A549 (cell line): ENCODE results near the gene FBXW12. TPM values are rescaled to one million over a fixed set of nuclear protein-coding genes. Genes with fewer than 3 reads are reported as not detected.

Experiments
- ATAC-seq, 2 experiments: fragments of 200-7000 bp in 1 of 2; fragments of >200 bp in 1 of 2; cut with Nextera tagmentation in 1 of 2; cut with Tn5 transposase in 1 of 2; 3 replicates each; pipeline versions ENCODE4 v1.8.0 to v1.9.1; 2018 to 2020; ENCODE audit warnings: mild to moderate bottlenecking in 1 of 2, moderate library complexity in 1 of 2
- CTCF ChIA-PET: fragments of 300-600 bp; sonication (Branson Sonifier 250); formaldehyde crosslinking; extraction: SDS; loops from one replicate; lab custom pipeline; 2021; ENCODE audit warnings: antibody characterized with exemption, inconsistent platforms; lab: Yijun Ruan, JAX
- POLR2A ChIA-PET: fragments of 350-600 bp; formaldehyde crosslinking; extraction: SDS; loops from one replicate; lab custom pipeline; 2021; ENCODE audit warnings: antibody characterized with exemption, inconsistent platforms; lab: Yijun Ruan, JAX
- DNase-seq, 2 experiments: peaks; one replicate each; pipeline versions ENCODE4 v3.0.0 to v3.0.0-alpha.2; 2011 to 2016; ENCODE audit warnings: low read depth in 1 of 2, low spot score in 1 of 2
- FAIRE-seq: peaks from 2 replicates; lab custom pipeline; 2011; peaks lifted over from hg19 to GRCh38; lab: Jason Lieb, UNC
- H3K27ac ChIP-seq, 2 experiments: fragments of >200 bp; sonication (Bioruptor Twin); formaldehyde crosslinking; 3 replicates each; pipeline ENCODE4 v1.5.1; 2016 to 2017
- H3K4me1 ChIP-seq: fragments of >200 bp; sonication (Bioruptor Twin); formaldehyde crosslinking; 3 replicates; pipeline ENCODE4 v1.6.1; 2016
- H3K4me2 ChIP-seq: fragments of >200 bp; sonication (Bioruptor Twin); formaldehyde crosslinking; 3 replicates; pipeline ENCODE4 v1.6.1; 2016
- H3K4me3 ChIP-seq: fragments of >200 bp; sonication (Bioruptor Twin); formaldehyde crosslinking; 3 replicates; pipeline ENCODE4 v1.5.1; 2016
- H3K9me3 ChIP-seq: fragments of >200 bp; sonication (Bioruptor Twin); formaldehyde crosslinking; 3 replicates; pipeline ENCODE4 v1.6.1; 2016
- ATOH8 ChIP-seq: fragments of 250-450 bp; sonication (Bioruptor Pico); IDR thresholded peaks from 2 replicates; pipeline ENCODE4 v1.5.0; 2020; ENCODE audit warnings: low read depth, mild to moderate bottlenecking, moderate library complexity
- CBX8 ChIP-seq: fragments of 200-600 bp; sonication (generic); IDR thresholded peaks from 2 replicates; pipeline ENCODE4 v1.6.1; 2016
- CEBPB ChIP-seq, 2 experiments: fragments of >200 bp in 1 of 2; sonication (Bioruptor Twin) in 1 of 2; formaldehyde crosslinking in 1 of 2; IDR thresholded peaks; 2 replicates each; pipeline ENCODE4 v1.6.1; 2012 to 2016
- CHD2 ChIP-seq: fragments of 150-350 bp; IDR thresholded peaks from 2 replicates; pipeline ENCODE4 v1.6.1; 2014; ENCODE audit warnings: low read length; ENCODE audit not compliant: partially characterized antibody
- CHD4 ChIP-seq: fragments of 200-600 bp; sonication (generic); IDR thresholded peaks from 2 replicates; pipeline ENCODE4 v1.6.1; 2016; ENCODE audit warnings: antibody characterized with exemption, mild to moderate bottlenecking, borderline replicate concordance
- ESRRA ChIP-seq: fragments of 150-350 bp; IDR thresholded peaks from 2 replicates; pipeline ENCODE4 v1.6.1; 2014; ENCODE audit warnings: mild to moderate bottlenecking, low read length, borderline replicate concordance
- FOSL2 ChIP-seq, 2 experiments: fragments of 450-650 bp in 1 of 2; fragments of >200 bp in 1 of 2; sonication (Bioruptor Twin) in 1 of 2; formaldehyde crosslinking; IDR thresholded peaks; 2 replicates each; pipeline versions ENCODE4 v1.5.0 to v1.6.1; 2016 to 2020; ENCODE audit warnings: mild to moderate bottlenecking in 1 of 2, moderate library complexity in 1 of 2
- FOXS1 ChIP-seq: fragments of 250-450 bp; sonication (Bioruptor Pico); IDR thresholded peaks from 2 replicates; pipeline ENCODE4 v1.5.0; 2020; ENCODE audit warnings: mild to moderate bottlenecking, moderate library complexity
- GATA3 ChIP-seq: IDR thresholded peaks from 2 replicates; pipeline ENCODE4 v1.6.1; 2012; ENCODE audit warnings: borderline replicate concordance
- HDAC2 ChIP-seq: fragments of 200-600 bp; sonication (generic); IDR thresholded peaks from 2 replicates; pipeline ENCODE4 v1.6.1; 2016
- HOXB5 ChIP-seq: fragments of 250-450 bp; sonication (Bioruptor Pico); IDR thresholded peaks from 2 replicates; pipeline ENCODE4 v1.5.0; 2020; ENCODE audit warnings: mild to moderate bottlenecking, moderate library complexity
- KDM1A ChIP-seq: fragments of 200-600 bp; sonication (generic); IDR thresholded peaks from 2 replicates; pipeline ENCODE4 v1.6.1; 2016; ENCODE audit warnings: low read depth, mild to moderate bottlenecking
- MAZ ChIP-seq: fragments of 150-350 bp; IDR thresholded peaks from 2 replicates; pipeline ENCODE4 v1.6.1; 2014; ENCODE audit warnings: antibody characterized with exemption, low read depth, low read length, borderline replicate concordance
- MYC ChIP-seq: IDR thresholded peaks from 2 replicates; pipeline ENCODE4 v1.6.1; 2012; ENCODE audit warnings: mild to moderate bottlenecking, inconsistent platforms, low read length, improper control_type of control experiment, borderline replicate concordance
- NPAS2 ChIP-seq: fragments of 250-450 bp; sonication (Bioruptor Pico); IDR thresholded peaks from 2 replicates; pipeline ENCODE4 v1.8.0; 2022; ENCODE audit warnings: mild to moderate bottlenecking, moderate library complexity, borderline replicate concordance
- PHF8 ChIP-seq: fragments of 200-600 bp; sonication (generic); IDR thresholded peaks from 2 replicates; pipeline ENCODE4 v1.6.1; 2016; ENCODE audit warnings: low read depth, mild to moderate bottlenecking, antibody characterized with exemption, moderate library complexity, borderline replicate concordance
- POLR2AphosphoS2 ChIP-seq: conservative IDR thresholded peaks from 2 replicates; pipeline ENCODE4 v1.6.1; 2012; ENCODE audit warnings: low read length, improper control_type of control experiment, inconsistent platforms
- RCOR1 ChIP-seq: fragments of 150-350 bp; IDR thresholded peaks from 2 replicates; pipeline ENCODE4 v1.6.1; 2014; ENCODE audit warnings: antibody characterized with exemption, low read length, low read depth
- TFCP2L1 ChIP-seq: fragments of 250-450 bp; sonication (Bioruptor Pico); IDR thresholded peaks from 2 replicates; pipeline ENCODE4 v1.5.0; 2021; ENCODE audit warnings: mild to moderate bottlenecking
- TP53 ChIP-seq: fragments of 250-450 bp; sonication (Bioruptor Pico); IDR thresholded peaks from 2 replicates; pipeline ENCODE4 v1.5.0; 2021; ENCODE audit warnings: mild to moderate bottlenecking, moderate library complexity
- ZC3H11A ChIP-seq: fragments of 450-650 bp; IDR thresholded peaks from 2 replicates; pipeline ENCODE4 v1.6.1; 2014; ENCODE audit warnings: antibody characterized with exemption, mild to moderate bottlenecking
- WGBS: methylation state at CpG from one replicate; pipeline ENCODE4 v1.1.6; 2017; ENCODE audit errors: missing lambda C conversion rate; 5-methylcytosine and 5-hydroxymethylcytosine counted together
- polyA plus RNA-seq, 4 experiments: library from polyadenylated mRNA; depleted of rRNA in 3 of 4; stranded (reverse); fragments of >200 nt; fragmentation: RNase III in 1 of 4; extraction: RNeasy Plus Mini Kit Qiagen cat#74134 plus additional on column Dnase treatment in 1 of 4; gene quantifications; 2 replicates in 3 of 4; 3 replicates in 1 of 4; pipeline ENCODE4 v1.2.3, GENCODE V29; 2011 to 2017
- TF ChIP-seq, protein P1 (sequence below): fragments of >200 bp; sonication (Bioruptor Twin); formaldehyde crosslinking; IDR thresholded peaks from 2 replicates; pipeline ENCODE4 v1.6.1; 2016
- TF ChIP-seq, protein P2 (sequence below): fragments of 150-350 bp; IDR thresholded peaks from 2 replicates; pipeline ENCODE4 v1.6.1; 2014; ENCODE audit warnings: low read depth, mild to moderate bottlenecking, low read length
- TF ChIP-seq, protein P3 (sequence below): fragments of >200 bp; sonication (Bioruptor Twin); formaldehyde crosslinking; IDR thresholded peaks from 3 replicates; pipeline ENCODE4 v1.6.1; 2016
- TF ChIP-seq, protein P4 (sequence below): fragments of 450-650 bp; IDR thresholded peaks from 2 replicates; pipeline ENCODE4 v1.6.1; 2014; ENCODE audit warnings: antibody characterized with exemption
- TF ChIP-seq, protein P5 (sequence below): fragments of >200 bp; sonication (Bioruptor Twin); formaldehyde crosslinking; IDR thresholded peaks from 3 replicates; pipeline ENCODE4 v1.5.1; 2016
- TF ChIP-seq, protein P6 (sequence below): IDR thresholded peaks from 2 replicates; pipeline ENCODE4 v1.6.1; 2012

The FBXW12 gene
- polyA plus RNA-seq, 2 of the 4 experiments (the other 2 are of a cell fraction): not detected

DNA sequence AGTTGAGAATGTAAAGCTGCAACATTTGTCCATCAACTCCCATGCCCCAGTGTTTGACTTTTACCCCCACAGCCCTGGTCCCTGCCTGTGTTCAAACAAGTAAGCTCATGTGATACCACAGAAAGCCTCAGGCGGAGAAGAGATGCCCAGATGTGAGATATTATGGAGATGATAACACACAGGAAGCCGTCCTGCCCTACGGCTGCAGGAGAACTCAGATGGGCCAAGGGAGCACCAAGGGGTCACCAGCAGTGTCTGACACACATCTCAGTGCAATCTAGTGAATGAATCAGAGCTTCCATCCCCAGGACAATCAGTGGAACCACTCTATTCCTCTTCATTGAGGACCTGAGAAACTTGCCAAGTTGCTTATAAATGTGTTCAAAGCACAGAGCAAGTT is 24.5 kb upstream of the FBXW12 start:
- FAIRE-seq: no peak
- WGBS: 88% methylated on average over 3 of the region's 3 CpGs

GRCh38 chr3:48352546-48352945 is 19.5 kb upstream of the FBXW12 start:
- CTCF ChIA-PET: interaction anchor here (0.7 to 2.2 kb wide), 2 partner anchors 83 to 156 kb away, joined by 3 to 7 read pairs; no protein-coding TSS in a partner anchor
- POLR2A ChIA-PET: no interaction called here
- no peak for DNase-seq
- FAIRE-seq: no peak
- Histone ChIP-seq H3K4me2 (no peak overlapping the region), H3K4me1 (no peaks in the 10 kb centered on the region), H3K4me3 (no peak overlapping the region), H3K9me3 (no peaks in the 10 kb centered on the region), H3K27ac (no peak overlapping the region)
- TF ChIP-seq POLR2AphosphoS2 (no peak), FOSL2 (IDR thresholded peaks at IDR 0.05) (no peak), FOSL2 (CRISPR knock-in tag; IDR thresholded peaks at IDR 0.05) (no peak), HDAC2 (no peak), MYC (no peak), CBX8 (no peak), KDM1A (no peak), FOXS1 (no peak), CHD4 (no peak), ESRRA (no peak), TFCP2L1 (CRISPR knock-in tag) (no peak), HOXB5 (no peak), NPAS2 (CRISPR knock-in tag) (no peak), MAZ (no peak), ATOH8 (CRISPR knock-in tag) (no peak), CHD2 (no peak)
- TF ChIP-seq, protein P1, sequence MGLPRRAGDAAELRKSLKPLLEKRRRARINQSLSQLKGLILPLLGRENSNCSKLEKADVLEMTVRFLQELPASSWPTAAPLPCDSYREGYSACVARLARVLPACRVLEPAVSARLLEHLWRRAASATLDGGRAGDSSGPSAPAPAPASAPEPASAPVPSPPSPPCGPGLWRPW: no peak
- ATAC-seq: no peak
- WGBS: 54% methylated on average over 6 of the region's 6 CpGs

More for the DNA sequence above, 24.5 kb upstream of the FBXW12 start:
- no peaks in the 10 kb centered on the region for H3K4me1 ChIP-seq
- no peak overlapping the region for H3K4me2 ChIP-seq
- H3K9me3 ChIP-seq: no peaks in the 10 kb centered on the region
- H3K27ac ChIP-seq: no peak overlapping the region
- DNase-seq: no peak
- ATAC-seq: no peak
- TF ChIP-seq, protein P2, sequence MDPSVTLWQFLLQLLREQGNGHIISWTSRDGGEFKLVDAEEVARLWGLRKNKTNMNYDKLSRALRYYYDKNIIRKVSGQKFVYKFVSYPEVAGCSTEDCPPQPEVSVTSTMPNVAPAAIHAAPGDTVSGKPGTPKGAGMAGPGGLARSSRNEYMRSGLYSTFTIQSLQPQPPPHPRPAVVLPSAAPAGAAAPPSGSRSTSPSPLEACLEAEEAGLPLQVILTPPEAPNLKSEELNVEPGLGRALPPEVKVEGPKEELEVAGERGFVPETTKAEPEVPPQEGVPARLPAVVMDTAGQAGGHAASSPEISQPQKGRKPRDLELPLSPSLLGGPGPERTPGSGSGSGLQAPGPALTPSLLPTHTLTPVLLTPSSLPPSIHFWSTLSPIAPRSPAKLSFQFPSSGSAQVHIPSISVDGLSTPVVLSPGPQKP: no peak
- TF ChIP-seq, protein P3, sequence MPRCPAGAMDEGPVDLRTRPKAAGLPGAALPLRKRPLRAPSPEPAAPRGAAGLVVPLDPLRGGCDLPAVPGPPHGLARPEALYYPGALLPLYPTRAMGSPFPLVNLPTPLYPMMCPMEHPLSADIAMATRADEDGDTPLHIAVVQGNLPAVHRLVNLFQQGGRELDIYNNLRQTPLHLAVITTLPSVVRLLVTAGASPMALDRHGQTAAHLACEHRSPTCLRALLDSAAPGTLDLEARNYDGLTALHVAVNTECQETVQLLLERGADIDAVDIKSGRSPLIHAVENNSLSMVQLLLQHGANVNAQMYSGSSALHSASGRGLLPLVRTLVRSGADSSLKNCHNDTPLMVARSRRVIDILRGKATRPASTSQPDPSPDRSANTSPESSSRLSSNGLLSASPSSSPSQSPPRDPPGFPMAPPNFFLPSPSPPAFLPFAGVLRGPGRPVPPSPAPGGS: no peak
- TF ChIP-seq, protein P4, sequence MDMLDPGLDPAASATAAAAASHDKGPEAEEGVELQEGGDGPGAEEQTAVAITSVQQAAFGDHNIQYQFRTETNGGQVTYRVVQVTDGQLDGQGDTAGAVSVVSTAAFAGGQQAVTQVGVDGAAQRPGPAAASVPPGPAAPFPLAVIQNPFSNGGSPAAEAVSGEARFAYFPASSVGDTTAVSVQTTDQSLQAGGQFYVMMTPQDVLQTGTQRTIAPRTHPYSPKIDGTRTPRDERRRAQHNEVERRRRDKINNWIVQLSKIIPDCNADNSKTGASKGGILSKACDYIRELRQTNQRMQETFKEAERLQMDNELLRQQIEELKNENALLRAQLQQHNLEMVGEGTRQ: no peak
- no peak for TF ChIP-seq TP53 (CRISPR knock-in tag)
- TF ChIP-seq RCOR1: no peak
- no peak for TF ChIP-seq ATOH8 (CRISPR knock-in tag)
- TF ChIP-seq, protein P5, sequence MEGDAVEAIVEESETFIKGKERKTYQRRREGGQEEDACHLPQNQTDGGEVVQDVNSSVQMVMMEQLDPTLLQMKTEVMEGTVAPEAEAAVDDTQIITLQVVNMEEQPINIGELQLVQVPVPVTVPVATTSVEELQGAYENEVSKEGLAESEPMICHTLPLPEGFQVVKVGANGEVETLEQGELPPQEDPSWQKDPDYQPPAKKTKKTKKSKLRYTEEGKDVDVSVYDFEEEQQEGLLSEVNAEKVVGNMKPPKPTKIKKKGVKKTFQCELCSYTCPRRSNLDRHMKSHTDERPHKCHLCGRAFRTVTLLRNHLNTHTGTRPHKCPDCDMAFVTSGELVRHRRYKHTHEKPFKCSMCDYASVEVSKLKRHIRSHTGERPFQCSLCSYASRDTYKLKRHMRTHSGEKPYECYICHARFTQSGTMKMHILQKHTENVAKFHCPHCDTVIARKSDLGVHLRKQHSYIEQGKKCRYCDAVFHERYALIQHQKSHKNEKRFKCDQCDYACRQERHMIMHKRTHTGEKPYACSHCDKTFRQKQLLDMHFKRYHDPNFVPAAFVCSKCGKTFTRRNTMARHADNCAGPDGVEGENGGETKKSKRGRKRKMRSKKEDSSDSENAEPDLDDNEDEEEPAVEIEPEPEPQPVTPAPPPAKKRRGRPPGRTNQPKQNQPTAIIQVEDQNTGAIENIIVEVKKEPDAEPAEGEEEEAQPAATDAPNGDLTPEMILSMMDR: no peak
- TF ChIP-seq, protein P6, sequence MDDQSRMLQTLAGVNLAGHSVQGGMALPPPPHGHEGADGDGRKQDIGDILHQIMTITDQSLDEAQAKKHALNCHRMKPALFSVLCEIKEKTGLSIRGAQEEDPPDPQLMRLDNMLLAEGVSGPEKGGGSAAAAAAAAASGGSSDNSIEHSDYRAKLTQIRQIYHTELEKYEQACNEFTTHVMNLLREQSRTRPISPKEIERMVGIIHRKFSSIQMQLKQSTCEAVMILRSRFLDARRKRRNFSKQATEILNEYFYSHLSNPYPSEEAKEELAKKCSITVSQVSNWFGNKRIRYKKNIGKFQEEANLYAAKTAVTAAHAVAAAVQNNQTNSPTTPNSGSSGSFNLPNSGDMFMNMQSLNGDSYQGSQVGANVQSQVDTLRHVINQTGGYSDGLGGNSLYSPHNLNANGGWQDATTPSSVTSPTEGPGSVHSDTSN: no peak
- TF ChIP-seq CEBPB (IDR thresholded peaks at IDR 0.05): no peak
- TF ChIP-seq PHF8: no peak
- TF ChIP-seq ZC3H11A: no peak
- no peak for TF ChIP-seq GATA3
- ChIA-PET POLR2A (no interaction called here), CTCF (interaction anchor here (1.6 kb wide), 1 partner anchor 53 kb away, joined by 4 read pairs; no protein-coding TSS in a partner anchor)
- no peak overlapping the region for H3K4me3 ChIP-seq
